ENCODE results near the gene PWWP2B.

- no peak for TF ChIP-seq CTCF (IDR thresholded peaks at IDR 0.05)
- no peak for TF ChIP-seq POLR2AphosphoS5 (IDR thresholded peaks at IDR 0.05; ENCODE audit: low read depth, low read length)
- TF ChIP-seq TCF7L2 (IDR thresholded peaks at IDR 0.05; ENCODE audit: low read depth, low read length) = no peak
Measured at GRCh38 chr10:132433671-132434340, 36.8 kb downstream of the PWWP2B start.

All from Panc1 (cell line).